CD4-positive, alpha-beta memory T cell (primary cell): ENCODE data around the gene PUS10. TPM values are rescaled to one million over a fixed set of nuclear protein-coding genes. Genes with fewer than 3 reads are reported as not detected.
"Not testable (repeated sequence)": the region's sequence is repeated elsewhere in the genome, so short reads cannot be mapped to it uniquely, and the experiment has no call there.

Experiments
- CTCF ChIA-PET: fragments of 350-600 bp; sonication (Branson Sonifier 250); formaldehyde crosslinking; loops from one replicate; lab custom pipeline; 2021; ENCODE audit warnings: inconsistent platforms; ENCODE audit not compliant: partially characterized antibody; lab: Charles Lee
- POLR2A ChIA-PET: fragments of 350-600 bp; sonication (Branson Sonifier 250); formaldehyde crosslinking; loops from one replicate; lab custom pipeline; 2021; ENCODE audit not compliant: partially characterized antibody; lab: Charles Lee
- DNase-seq, 5 donors: peaks; one replicate each; pipeline versions ENCODE4 v3.0.0 to v3.0.0-alpha.2; 2020 to 2022; ENCODE audit warnings: mixed read lengths in 1 of 5
- H3K27ac ChIP-seq: one replicate; pipeline ENCODE4 v1.7.0; 2013; ENCODE audit warnings: low read depth, low read length
- H3K27me3 ChIP-seq: 2 replicates; pipeline ENCODE4 v1.7.0; 2013; ENCODE audit warnings: mild to moderate bottlenecking, low read length, moderate library complexity; ENCODE audit not compliant: insufficient read depth
- H3K36me3 ChIP-seq: 2 replicates; pipeline ENCODE4 v1.7.0; 2013; ENCODE audit warnings: mild to moderate bottlenecking, low read length, moderate library complexity; ENCODE audit not compliant: insufficient read depth
- H3K4me1 ChIP-seq: 2 replicates; pipeline ENCODE4 v1.7.0; 2013; ENCODE audit warnings: mild to moderate bottlenecking, low read length, moderate library complexity; ENCODE audit not compliant: insufficient read depth
- H3K4me3 ChIP-seq, 2 donors: one replicate each; pipeline ENCODE4 v1.7.0; 2013; ENCODE audit warnings: low read length in 2 of 2, mild to moderate bottlenecking in 1 of 2
- H3K9me3 ChIP-seq, 2 donors: one replicate each; pipeline ENCODE4 v1.7.0; 2013; ENCODE audit warnings: low read length in 2 of 2, control low read depth in 1 of 2; ENCODE audit not compliant: control insufficient read depth in 1 of 2
- H3K27ac Mint-ChIP-seq, 7 donors: one replicate each; pipeline ENCODE4 v1.8.0; 2020 to 2021; ENCODE audit warnings: mixed read lengths in 7 of 7, mild to moderate bottlenecking in 6 of 7, inconsistent platforms in 3 of 7, moderate library complexity in 3 of 7
- H3K27me3 Mint-ChIP-seq, 2 donors: one replicate each; pipeline ENCODE4 v1.8.0; 2020 to 2021; ENCODE audit warnings: mixed read lengths in 2 of 2
- H3K36me3 Mint-ChIP-seq, 2 donors: one replicate each; pipeline ENCODE4 v1.8.0; 2020 to 2021; ENCODE audit warnings: mixed read lengths in 2 of 2, inconsistent platforms in 1 of 2, mild to moderate bottlenecking in 1 of 2
- H3K4me1 Mint-ChIP-seq, 4 donors: one replicate each; pipeline ENCODE4 v1.8.0; 2020 to 2021; ENCODE audit warnings: mixed read lengths in 4 of 4, mild to moderate bottlenecking in 1 of 4
- H3K4me3 Mint-ChIP-seq, 8 donors: one replicate each; pipeline ENCODE4 v1.8.0; 2020 to 2021; ENCODE audit warnings: mixed read lengths in 8 of 8, mild to moderate bottlenecking in 7 of 8, moderate library complexity in 6 of 8, inconsistent platforms in 3 of 8
- H3K9me3 Mint-ChIP-seq, 8 donors: one replicate each; pipeline ENCODE4 v1.8.0; 2020 to 2021; ENCODE audit warnings: mixed read lengths in 8 of 8, mild to moderate bottlenecking in 5 of 8, inconsistent platforms in 3 of 8, moderate library complexity in 1 of 8
- intact Hi-C: fragments of 100-400 bp; cut with micrococcal nuclease; formaldehyde crosslinking; loops from one replicate; pipeline ENCODE4 v1.15.1; 2023
- polyA plus RNA-seq, 2 donors: library from polyadenylated mRNA; unstranded; fragments of 300-500 nt; fragmentation: Illumina TruSeq; gene quantifications; one replicate each; pipeline ENCODE4 v1.2.3, GENCODE V29; 2021
- total RNA-seq, 2 experiments: library from RNA; stranded (reverse); gene quantifications; one replicate each; pipeline ENCODE4 v1.2.3, GENCODE V29; 2021

PUS10 gene
- total and polyA plus RNA-seq, 4 experiments from 2014 or later, result 3.4 to 8.0 (median 5.6) TPM

- no peaks in the 10 kb centered on the region for H3K27me3 ChIP-seq
- no peaks in the 10 kb centered on the region for H3K27me3 Mint-ChIP-seq
- ChIA-PET CTCF (no interaction called here), POLR2A (interaction anchor here (1.0 kb wide), 1 partner anchor 9 kb away, joined by 3 read pairs; no protein-coding TSS in a partner anchor)
- H3K27ac Mint-ChIP-seq, result peak overlapping the region in 3 of 7 donors; percentile 22 to 64 (median 37)
- H3K4me1 ChIP-seq, result peaks cover 23% of the 10 kb centered on the region
- no peak overlapping the region for H3K4me3 ChIP-seq
- H3K36me3 ChIP-seq, result no peaks in the 10 kb centered on the region
- no peak overlapping the region for H3K27ac ChIP-seq
- H3K4me1 Mint-ChIP-seq, result peaks cover 9 to 40% (median 25%) of the 10 kb centered on the region in 4 donors
- intact Hi-C loops, result loop anchor here (10.0 kb wide), 1 partner anchor 130 kb away; no protein-coding TSS in a partner anchor
- no peak for DNase-seq
- H3K36me3 Mint-ChIP-seq, result peaks cover 0 to 19% of the 10 kb centered on the region in 2 donors
- H3K9me3 ChIP-seq, result no peaks in the 10 kb centered on the region
- peak overlapping the region in 3 of 8 donors; percentile 8 to 12 (median 10) for H3K4me3 Mint-ChIP-seq
- no peaks in the 10 kb centered on the region for H3K9me3 Mint-ChIP-seq
These were observed 3.3 kb downstream of the PUS10 start for GRCh38 chr2:61014763-61015162.

GRCh38 chr2:61013382-61013781 is 4.7 kb downstream of the PUS10 start:
- peaks cover 4 to 16% of the 10 kb centered on the region in 2 donors for H3K36me3 Mint-ChIP-seq
- H3K27me3 ChIP-seq, result no peaks in the 10 kb centered on the region
- H3K36me3 ChIP-seq, result no peaks in the 10 kb centered on the region
- CTCF ChIA-PET, result no interaction called here
- intact Hi-C loops, result loop anchor here (10.0 kb wide), 1 partner anchor 131 kb away; no protein-coding TSS in a partner anchor
- H3K27me3 Mint-ChIP-seq, result no peaks in the 10 kb centered on the region
- no peak overlapping the region for H3K4me3 ChIP-seq
- H3K4me3 Mint-ChIP-seq, result no peak overlapping the region
- H3K27ac ChIP-seq, result no peak overlapping the region
- H3K4me1 Mint-ChIP-seq, result peaks cover 5 to 27% (median 14%) of the 10 kb centered on the region in 4 donors
- no peak for DNase-seq
- H3K27ac Mint-ChIP-seq, result no peak overlapping the region
- no peaks in the 10 kb centered on the region for H3K9me3 Mint-ChIP-seq
- POLR2A ChIA-PET, result no interaction called here
- H3K9me3 ChIP-seq, result no peaks in the 10 kb centered on the region
- peaks cover 9% of the 10 kb centered on the region for H3K4me1 ChIP-seq

GRCh38 chr2:61012303-61012702 is 5.8 kb downstream of the PUS10 start:
- H3K4me3 Mint-ChIP-seq, H3K36me3 ChIP-seq, H3K36me3 Mint-ChIP-seq, H3K9me3 ChIP-seq, H3K4me1 ChIP-seq, POLR2A ChIA-PET, H3K27ac ChIP-seq, H3K27me3 Mint-ChIP-seq, H3K4me3 ChIP-seq, H3K27me3 ChIP-seq, DNase-seq, CTCF ChIA-PET, H3K27ac Mint-ChIP-seq, H3K9me3 Mint-ChIP-seq: not testable (repeated sequence)
- intact Hi-C loops, result loop anchor here (10.0 kb wide), 1 partner anchor 132 kb away; no protein-coding TSS in a partner anchor
- H3K4me1 Mint-ChIP-seq, result peaks cover 2 to 20% (median 11%) of the 10 kb centered on the region in 4 donors

- Histone ChIP-seq H3K27me3 (no peaks in the 10 kb centered on the region), H3K4me1 (peaks cover 8% of the 10 kb centered on the region), H3K27ac (no peak overlapping the region), H3K4me3 (no peak overlapping the region), H3K9me3 (no peaks in the 10 kb centered on the region), H3K36me3 (no peaks in the 10 kb centered on the region)
- Mint-ChIP-seq H3K36me3 (peaks cover 1 to 4% of the 10 kb centered on the region in 2 donors), H3K27me3 (no peaks in the 10 kb centered on the region), H3K27ac (no peak overlapping the region), H3K9me3 (no peaks in the 10 kb centered on the region), H3K4me1 (peaks cover 2 to 18% (median 9%) of the 10 kb centered on the region in 4 donors), H3K4me3 (no peak overlapping the region)
- no peak for DNase-seq
- intact Hi-C loops, result loop anchor here (10.0 kb wide), 1 partner anchor 133 kb away; no protein-coding TSS in a partner anchor
- POLR2A ChIA-PET, result no interaction called here
- CTCF ChIA-PET, result interaction anchor here (1.3 kb wide), 1 partner anchor 15 kb away, joined by 3 read pairs; no protein-coding TSS in a partner anchor
These were observed 6.4 kb downstream of the PUS10 start for GRCh38 chr2:61011678-61012077.

- no peaks in the 10 kb centered on the region for H3K36me3 ChIP-seq
- no peak overlapping the region for H3K27ac Mint-ChIP-seq
- no peak overlapping the region for H3K4me3 ChIP-seq
- H3K4me1 ChIP-seq, result no peaks in the 10 kb centered on the region
- H3K9me3 ChIP-seq, result no peaks in the 10 kb centered on the region
- CTCF ChIA-PET, result interaction anchor here (1.7 kb wide), 1 partner anchor 10 kb away, joined by 6 read pairs; no protein-coding TSS in a partner anchor
- intact Hi-C loops, result no loop called here
- H3K36me3 Mint-ChIP-seq, result peaks cover 0 to 4% of the 10 kb centered on the region in 2 donors
- H3K27me3 ChIP-seq, result no peaks in the 10 kb centered on the region
- no peak for DNase-seq
- H3K4me3 Mint-ChIP-seq, result no peak overlapping the region
- no peaks in the 10 kb centered on the region for H3K9me3 Mint-ChIP-seq
- peaks cover 0 to 2% (median 0%) of the 10 kb centered on the region in 4 donors for H3K4me1 Mint-ChIP-seq
- no peak overlapping the region for H3K27ac ChIP-seq
- POLR2A ChIA-PET, result no interaction called here
- no peaks in the 10 kb centered on the region for H3K27me3 Mint-ChIP-seq
These were observed 8.7 kb downstream of the PUS10 start for GRCh38 chr2:61009355-61009754.

GRCh38 chr2:61006486-61007105 is 11.5 kb downstream of the PUS10 start:
- POLR2A ChIA-PET, result interaction anchor here (0.7 kb wide), 1 partner anchor 11 kb away, joined by 3 read pairs; the partner anchor contains the start of gene PEX13

GRCh38 chr2:61005736-61006135 is 12.3 kb downstream of the PUS10 start:
- ChIA-PET CTCF (interaction anchor here (1.1 to 1.6 kb wide), 3 partner anchors 13 to 299 kb away, joined by 4 to 6 read pairs (median 5); no protein-coding TSS in a partner anchor), POLR2A (interaction anchor here (1.0 kb wide), 1 partner anchor 9 kb away, joined by 3 read pairs; no protein-coding TSS in a partner anchor)
- no peak overlapping the region for H3K4me3 ChIP-seq
- no peak overlapping the region for H3K4me3 Mint-ChIP-seq
- H3K27me3 Mint-ChIP-seq, result no peaks in the 10 kb centered on the region
- no peak overlapping the region for H3K27ac ChIP-seq
- H3K27ac Mint-ChIP-seq, result no peak overlapping the region
- DNase-seq, result no peak
- peaks cover 0 to 8% of the 10 kb centered on the region in 2 donors for H3K36me3 Mint-ChIP-seq
- H3K9me3 Mint-ChIP-seq, result no peaks in the 10 kb centered on the region
- no peaks in the 10 kb centered on the region for H3K4me1 ChIP-seq
- no peaks in the 10 kb centered on the region for H3K9me3 ChIP-seq
- H3K36me3 ChIP-seq, result no peaks in the 10 kb centered on the region
- H3K27me3 ChIP-seq, result no peaks in the 10 kb centered on the region
- no peaks in the 10 kb centered on the region for H3K4me1 Mint-ChIP-seq
- intact Hi-C loops, result no loop called here

More at GRCh38 chr2:61006486-61007105, 11.5 kb downstream of the PUS10 start:
- H3K27ac Mint-ChIP-seq, result no peak overlapping the region
- H3K9me3 Mint-ChIP-seq, result no peaks in the 10 kb centered on the region
- H3K9me3 ChIP-seq, result no peaks in the 10 kb centered on the region
- H3K27me3 ChIP-seq, result no peaks in the 10 kb centered on the region
- H3K4me3 Mint-ChIP-seq, result no peak overlapping the region
- CTCF ChIA-PET, result interaction anchor here (0.7 to 1.6 kb wide), 4 partner anchors 7 to 300 kb away, joined by 3 to 6 read pairs (median 4); no protein-coding TSS in a partner anchor
- H3K27ac ChIP-seq, result no peak overlapping the region
- intact Hi-C loops, result no loop called here
- no peaks in the 10 kb centered on the region for H3K4me1 ChIP-seq
- no peaks in the 10 kb centered on the region for H3K27me3 Mint-ChIP-seq
- H3K4me1 Mint-ChIP-seq, result no peaks in the 10 kb centered on the region
- DNase-seq, result no peak
- no peaks in the 10 kb centered on the region for H3K36me3 ChIP-seq
- no peak overlapping the region for H3K4me3 ChIP-seq
- H3K36me3 Mint-ChIP-seq, result peaks cover 0 to 8% of the 10 kb centered on the region in 2 donors
